Hematopoietic multipotent progenitor cell treated with erythropoietin and hydrocortisone succinate and interleukin-3 and kit ligand, for 6 days (in vitro differentiated cells): ENCODE results near the gene SNAI3.

ENCODE experiments used
- DNase-seq: peaks from one replicate; pipeline ENCODE4 v3.0.0-alpha.2; 2015

SNAI3 gene

DNA sequence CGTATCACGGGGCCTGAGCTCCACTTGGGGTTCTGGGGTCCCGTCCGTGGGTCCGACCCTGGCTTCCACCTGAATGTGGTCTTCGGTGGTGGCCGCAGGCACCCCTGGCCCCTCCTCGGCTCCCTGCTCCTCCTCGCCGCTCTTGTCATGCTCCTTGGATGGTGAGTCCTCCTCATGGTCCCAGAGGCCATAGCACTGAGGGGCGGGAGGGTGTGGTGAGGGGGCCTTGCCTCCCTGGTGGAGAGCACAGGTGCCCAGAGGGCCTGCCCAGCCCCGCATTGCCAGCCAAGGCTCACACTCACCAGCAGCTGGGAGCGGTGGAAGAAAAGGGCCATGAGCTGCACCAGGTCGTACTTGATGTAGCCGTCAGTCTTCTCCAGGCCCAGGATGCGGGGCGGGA lies 34.9 kb upstream of the SNAI3 start:
- DNase-seq: no peak

DNA sequence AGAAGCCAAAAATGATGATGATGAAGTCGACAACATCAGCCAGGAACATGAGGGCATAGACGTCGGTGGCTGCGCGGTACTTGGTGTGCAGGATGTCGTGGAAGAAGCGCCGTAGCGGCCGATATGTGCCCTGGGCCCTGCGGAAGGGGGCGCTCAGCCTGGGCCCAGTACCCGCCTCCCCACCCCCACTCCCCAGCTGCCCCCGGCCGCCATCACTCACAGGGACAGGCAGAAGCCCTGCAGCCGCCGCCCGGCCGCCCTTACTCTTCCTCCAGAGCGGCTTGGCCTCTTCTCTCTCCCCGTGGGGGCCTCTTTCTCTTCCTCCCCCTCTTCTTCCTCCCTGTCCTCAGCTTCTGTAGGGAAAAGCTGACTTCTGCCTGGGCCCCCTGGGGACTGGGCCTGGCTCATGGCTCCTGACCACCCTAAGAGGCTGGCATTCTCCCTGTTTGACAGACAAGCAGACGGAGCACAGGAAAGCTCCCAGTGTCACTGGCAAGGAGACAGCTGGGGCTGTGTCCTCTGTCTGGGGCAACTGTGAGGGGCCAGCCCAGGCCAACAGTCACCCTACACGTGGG lies 34.2 kb upstream of the SNAI3 start:
- DNase-seq: no peak

DNA sequence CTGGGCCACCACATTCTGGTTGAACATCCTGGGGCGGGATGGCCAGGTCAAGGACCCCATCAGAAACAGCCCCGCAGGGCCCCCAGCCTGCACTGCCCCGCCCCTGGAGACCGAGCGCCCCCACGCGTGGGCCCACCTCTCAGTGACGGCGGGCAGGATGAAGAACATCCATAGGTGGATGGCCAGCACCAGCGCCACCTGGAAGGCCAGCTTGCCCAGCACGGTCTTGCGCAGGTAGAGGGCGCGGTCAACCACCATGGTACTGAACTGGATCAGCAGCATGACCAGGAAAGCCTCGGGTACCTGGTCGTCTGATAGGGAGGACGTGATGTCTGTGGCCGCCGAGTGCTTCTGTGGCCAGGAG lies 33.6 kb upstream of the SNAI3 start:
- no peak for DNase-seq

DNA sequence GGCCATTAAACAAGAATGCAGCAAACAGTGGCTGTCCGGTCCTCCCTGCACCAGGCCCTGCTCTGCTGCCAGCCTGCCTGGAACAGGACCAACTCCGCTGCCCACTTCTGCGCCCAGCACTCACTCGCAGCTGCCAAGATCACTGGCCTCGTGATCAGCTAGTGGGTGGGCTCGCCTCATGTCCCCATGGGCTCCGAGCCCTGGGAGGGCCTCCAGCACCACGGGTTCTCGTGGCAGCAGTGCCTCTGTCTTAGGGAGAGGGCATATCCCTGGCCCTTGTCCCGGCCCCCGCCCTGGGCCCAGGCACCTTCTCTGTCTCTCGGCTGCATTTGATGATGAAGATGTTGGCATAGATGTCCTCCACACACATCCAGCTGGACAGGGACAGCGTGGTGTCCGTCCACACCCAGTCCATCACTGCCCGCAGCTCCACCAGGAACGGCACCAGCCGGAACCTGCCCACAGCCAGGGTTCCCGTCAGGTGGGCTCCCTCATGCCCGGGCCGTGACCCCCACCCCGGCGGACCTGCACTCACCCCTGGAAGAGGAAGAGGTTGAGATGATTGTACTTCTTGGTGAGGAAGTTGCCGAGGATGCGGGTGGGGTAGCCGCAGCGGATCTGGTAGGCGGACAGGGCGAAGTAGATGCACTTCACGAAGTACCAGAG lies 33.1 kb upstream of the SNAI3 start:
- DNase-seq: no peak

DNA sequence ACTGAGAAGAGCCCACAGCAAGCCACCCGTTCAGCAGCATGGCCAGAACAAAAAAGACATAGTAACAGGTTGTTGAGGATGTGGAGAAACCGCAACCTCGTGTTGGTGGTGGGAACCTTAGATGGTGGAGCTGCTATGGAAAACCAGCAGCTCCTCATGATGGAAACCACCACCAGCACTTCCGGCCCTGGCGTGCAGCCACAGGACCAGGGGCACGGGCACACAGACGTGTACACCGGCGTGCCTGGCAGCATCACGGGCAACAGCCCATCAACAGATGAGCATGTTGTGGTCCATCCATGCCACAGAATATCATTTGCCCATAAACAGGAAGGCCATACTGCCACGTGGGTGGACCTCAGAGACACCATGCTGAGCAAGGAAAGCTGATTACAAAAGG lies 31.9 kb upstream of the SNAI3 start:
- no peak for DNase-seq

DNA sequence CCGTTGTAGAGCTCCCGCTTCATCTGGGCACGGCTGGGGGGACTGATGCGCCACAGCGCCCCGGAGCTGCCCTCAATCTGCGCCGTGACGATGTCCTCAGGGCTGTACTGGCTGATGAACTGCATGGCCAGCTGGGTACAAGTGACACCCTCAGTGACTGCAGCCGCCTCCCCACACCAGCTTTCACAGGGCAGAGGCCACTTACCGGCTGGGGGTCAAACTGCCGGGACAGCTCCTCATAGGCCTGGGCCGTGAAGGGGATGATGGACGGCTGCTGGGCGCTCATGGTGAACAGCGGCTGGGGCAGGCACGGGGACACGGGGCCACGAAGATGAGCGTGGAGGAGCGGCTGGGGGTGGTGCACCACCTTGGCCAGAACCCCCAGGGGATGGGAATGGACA lies 30.3 kb upstream of the SNAI3 start:
- DNase-seq: no peak

DNA sequence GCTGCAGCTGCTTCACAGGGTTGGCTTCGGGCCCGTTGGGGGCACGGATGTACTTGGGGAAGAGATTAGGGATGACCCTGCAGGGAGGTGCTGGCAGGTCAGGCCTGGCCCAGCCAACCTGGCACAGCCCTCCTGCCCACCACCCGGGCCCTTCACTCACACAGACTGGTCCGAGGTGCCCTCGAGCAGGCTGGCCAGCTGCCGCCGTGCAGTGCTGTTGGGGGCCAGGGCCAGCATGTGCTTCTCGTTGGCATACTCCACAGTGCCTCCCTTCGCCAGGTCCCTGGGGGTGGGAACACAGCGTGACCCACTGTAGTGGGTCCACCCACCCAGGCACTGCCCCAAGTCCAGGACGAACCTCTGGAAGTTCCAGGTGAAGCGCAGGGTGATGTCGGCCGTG lies 29.9 kb upstream of the SNAI3 start:
- no peak for DNase-seq

DNA sequence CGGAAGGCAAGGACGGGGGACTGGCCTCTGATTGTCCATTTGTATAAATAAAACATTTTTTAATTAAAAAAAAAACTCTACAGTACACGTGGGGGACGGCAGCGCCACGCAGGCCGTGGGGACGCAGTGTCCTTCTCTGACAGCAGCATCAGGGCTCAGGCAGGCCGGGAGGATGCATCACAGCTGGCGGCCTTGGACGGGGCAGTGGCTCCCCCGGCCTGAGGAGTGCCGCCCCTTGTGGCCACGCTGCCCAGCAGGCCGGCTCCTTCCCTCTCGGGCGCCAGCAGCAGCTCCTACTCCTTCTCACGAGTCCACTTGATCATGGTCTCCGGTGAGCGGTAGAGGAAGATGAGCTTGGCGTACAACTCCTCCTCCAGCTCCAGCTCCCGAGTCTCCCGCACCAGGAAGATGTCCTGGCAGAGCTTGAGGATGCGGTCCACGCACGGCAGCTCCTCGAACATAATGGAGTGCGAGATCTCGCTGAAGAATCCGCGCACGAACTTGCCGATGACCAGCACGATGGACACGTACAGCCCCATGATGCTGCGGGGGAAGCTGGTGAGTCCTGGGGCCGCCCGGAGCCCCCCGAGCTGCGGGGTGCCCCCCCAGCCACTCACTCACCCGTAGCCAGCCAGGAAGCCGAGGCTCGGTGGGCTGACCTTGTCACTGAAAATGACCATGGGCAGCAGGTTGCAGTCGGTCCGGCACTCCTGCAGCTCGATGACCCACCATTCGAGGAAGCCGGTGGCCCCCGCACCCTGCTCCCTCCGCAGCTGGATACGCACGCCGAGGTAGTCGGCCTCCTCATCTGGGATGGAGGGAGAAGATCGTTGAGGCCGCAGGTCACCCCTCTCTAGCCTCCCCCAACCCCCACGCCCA lies 29.2 kb upstream of the SNAI3 start:
- no peak for DNase-seq

DNA sequence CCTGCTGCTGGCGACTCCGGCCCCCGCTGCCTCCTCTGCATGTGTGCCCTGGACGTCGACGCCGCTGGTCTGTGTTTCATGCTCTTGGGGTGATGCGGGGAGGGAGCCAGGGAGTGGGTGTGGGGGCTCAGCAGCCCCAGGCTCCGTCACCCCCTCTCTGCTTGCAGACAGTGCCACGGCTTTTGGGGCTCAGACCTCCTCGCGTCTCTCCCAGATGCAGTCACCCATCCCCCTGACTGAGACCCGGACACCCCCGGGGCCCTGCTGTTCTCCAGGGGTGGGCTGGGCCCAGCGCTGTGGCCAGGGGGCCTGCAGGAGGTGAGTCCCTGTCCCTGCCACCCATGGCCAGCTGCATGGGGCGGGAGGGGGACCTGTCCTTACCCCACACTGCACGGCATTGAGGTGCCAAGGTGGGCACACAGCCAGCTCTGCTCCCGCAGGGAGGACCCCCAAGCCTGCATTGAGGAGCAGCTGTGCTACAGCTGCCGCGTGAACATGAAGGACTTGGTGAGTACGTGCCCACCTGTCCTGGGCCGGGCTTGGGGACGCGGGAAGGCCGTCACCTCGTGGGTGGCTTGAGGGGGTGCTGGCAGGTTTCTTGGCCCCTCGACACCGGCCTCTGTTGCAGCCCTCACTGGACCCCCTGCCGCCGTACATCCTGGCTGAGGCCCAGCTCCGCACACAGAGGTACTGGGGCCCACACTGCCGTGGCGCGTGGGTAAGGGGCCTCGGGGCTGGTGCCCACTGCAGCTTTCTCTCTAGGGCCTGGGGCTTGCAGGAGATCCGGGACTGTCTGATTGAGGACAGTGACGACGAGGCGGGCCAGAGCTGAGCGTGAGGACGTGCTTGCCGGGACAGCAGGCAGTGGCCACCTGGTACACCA lies 28.4 kb upstream of the SNAI3 start:
- no peak for DNase-seq

DNA sequence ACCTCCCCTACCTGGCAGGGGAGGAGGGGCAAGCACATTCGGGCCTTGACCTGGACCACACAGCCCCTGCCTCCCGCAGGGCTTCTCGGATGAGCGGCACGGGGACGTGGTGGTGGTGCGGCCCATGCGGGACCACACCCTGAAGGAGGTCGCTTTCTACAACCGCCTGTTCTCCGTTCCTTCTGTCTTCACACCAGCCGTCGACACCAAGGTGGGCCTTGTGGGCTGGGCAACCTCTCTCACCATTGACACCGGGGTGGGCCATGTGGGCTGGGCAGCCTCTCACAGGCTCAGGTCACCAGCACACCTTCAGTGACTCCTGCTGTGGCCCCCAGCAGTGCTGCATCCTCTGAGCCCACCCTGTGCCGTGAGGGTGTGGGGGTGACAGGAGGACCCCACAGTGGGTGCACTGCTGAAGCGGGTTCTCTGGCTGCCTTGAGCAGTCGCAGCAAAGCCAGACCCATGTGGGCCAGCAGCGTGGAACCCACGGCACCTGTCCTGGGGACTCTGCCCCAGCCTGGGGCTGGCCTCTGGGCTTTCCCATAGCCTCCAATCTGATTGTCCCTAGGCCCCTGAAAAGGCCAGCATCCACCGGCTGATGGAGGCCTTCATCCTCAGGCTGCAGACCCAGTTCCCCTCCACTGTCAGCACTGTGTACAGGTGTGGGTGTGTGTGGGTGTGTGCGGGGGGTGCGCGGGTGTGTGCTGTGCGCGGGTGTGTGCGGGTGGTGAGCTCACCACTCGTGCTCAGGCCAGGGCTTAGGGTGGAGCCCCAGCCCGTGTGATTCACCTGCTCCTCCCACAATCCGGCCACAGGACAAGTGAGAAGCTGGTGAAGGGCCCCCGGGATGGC lies 27.5 kb upstream of the SNAI3 start:
- no peak for DNase-seq

DNA sequence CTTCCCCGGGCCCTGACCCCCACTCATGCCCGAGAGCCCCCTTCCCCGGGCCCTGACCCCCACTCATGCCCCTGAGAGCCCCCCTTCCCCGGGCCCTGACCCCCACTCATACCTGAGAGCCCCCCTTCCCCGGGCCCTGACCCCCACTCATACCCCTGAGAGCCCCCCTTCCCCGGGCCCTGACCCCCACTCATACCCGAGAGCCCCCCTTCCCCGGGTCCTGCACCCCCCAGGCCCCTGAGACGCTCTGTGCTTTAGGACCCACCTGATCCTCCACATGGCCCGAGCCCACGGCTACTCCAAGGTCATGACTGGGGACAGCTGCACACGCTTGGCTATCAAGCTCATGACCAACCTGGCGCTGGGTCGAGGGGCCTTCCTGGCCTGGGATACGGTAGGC lies 26.7 kb upstream of the SNAI3 start:
- DNase-seq: no peak

DNA sequence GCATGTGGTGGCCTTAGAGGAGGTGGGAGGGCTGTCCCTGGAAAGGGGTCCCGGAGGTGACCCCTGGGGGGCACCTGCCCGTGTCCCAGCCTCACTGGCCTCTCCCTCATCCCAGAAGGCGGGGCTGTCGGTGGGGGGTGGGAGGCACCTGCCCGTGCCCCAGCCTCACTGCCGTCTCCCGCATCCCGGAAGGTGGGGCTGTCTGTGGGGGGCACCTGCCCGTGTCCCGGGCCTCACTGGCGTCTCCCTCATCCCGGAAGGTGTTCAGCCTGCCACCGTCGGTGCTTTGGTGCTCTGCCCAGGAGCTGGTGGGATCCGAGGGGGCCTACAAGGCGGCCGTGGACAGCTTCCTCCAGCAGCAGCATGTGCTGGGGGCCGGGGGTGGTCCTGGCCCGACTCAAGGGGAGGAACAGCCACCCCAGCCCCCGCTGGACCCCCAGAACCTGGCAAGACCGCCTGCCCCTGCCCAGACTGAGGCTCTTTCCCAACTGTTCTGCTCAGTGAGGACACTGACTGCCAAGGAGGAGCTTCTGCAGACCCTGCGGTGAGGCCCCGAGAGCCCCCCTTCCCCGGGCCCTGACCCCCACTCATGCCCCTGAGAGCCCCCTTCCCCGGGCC lies 26.2 kb upstream of the SNAI3 start:
- no peak for DNase-seq

DNA sequence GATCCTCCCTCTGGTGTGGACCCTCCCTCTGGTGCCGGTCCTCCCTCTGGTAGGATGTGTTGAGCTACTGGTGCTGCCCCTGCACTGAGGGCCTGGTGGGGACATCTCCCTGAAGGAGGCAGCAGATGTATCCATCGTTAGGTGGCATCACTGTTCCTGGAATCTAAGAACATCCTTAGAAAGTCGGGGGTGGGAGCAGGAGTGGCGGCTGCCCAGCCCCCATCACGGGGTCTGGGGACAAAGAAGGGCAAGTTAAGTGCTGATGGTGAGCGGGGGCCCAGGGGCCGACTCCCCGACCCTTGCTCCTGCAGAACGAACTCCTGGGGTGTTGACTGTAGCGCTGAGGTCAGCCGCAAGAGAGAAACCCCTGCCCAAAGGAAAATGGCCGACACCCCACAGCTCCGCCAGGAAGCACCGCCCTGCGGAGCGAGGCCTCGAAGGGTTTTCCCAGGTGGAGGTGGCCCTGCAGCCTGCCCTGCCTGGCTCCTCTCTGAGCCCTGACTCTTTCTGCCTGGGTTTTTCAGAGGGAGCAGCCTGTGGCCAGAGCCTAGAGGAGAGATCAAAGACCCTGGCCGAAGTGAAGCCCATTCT lies 25.5 kb upstream of the SNAI3 start:
- DNase-seq: no peak

DNA sequence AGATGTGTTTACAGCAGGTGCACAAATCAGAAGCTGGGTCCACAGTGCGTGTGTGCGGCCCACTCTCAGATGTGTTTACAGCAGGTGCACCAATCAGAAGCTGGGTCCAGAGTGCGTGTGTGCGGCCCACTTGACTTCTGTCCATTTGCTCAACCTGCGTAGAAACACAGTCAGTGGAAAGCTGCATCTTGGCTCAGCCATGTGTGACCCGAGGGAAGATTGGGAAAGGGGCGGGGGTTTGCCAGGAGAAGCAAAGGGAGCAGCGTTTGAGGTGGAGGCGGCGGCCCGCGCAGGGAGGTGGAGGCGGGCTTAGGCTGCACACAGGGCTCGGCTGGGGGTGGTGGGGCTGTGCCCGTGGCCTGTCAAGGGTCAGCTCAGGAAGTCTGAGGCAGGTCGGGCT lies 24.2 kb upstream of the SNAI3 start:
- no peak for DNase-seq

DNA sequence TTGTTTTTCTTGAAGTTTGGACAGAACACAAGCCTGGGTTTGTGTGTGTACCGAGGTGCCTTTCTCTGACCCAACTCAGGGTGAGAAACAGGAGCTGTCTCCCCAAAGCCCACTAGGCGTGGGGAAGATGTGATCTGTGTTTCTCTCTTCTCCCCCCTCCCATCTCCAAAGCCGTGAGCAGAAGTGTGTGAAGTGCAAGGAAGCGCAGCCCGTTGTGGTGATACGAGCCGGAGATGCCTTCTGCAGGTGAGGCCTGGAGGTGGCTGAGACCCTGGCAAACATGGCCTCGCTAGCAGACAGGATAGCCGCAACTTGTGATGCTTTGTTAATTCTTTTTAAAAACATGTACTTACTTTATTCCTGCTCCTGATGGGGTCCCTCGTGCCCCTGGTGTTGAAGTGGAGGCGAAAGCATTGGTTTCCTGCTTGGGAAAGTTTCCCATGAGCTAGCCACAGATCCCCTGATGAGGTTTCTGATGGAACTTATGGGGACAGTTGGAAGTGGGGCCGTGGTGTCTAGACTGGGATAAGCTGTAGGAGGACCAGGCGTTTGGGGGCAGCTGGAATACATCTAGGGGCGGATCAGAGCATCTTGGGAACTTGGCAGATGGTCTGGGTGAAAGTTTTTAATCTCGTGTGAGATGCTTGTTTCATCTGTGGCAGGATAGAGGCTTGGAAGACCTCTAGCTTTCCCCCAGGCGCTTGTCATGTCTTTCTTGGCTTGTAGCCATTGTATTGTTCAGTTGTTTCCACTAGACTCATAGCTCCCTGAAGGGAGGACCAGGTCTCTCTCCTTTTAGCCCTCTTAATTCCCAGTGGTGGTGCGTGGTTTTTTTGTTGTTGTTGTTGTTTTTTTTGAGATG lies 20.9 kb upstream of the SNAI3 start:
- peak; percentile 51 for DNase-seq

DNA sequence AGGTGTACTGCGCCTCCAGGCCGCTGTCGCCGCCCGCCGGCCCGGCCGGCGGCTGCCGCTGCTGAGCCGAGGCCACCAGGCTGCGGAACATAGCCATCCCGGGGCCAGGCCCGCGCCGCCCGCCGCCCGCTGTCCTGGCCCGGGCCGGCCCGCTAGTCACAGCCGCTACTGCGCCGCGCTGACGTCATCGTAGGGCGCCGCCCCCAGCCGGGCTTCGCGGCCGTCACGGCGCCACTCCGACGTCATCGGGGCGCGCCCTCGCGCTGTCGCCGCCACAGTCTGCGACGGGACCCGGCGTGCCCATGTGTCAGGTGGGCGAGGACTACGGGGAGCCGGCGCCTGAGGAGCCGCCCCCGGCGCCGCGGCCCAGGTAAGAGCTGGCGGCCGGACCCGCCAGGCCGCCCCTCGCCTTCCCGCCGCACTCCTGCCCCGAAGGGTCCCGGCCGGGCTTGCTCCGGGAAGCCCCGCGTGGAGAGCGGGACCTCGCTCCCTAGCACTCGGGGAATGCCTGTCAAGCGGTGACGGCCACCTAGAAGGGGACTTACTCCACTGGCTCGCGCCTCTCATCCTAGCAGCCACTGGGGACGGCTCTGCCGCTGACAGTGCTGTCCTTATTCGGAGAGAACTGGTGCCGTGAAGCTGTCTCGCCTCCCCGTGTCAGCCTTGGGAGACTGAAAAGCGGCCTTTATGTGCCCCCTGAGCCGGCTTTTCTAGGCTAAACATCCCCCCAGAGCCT lies 20.1 kb upstream of the SNAI3 start, which contains the start of the genes CTU2 and RNF166:
Gene CTU2, plus strand, starts transcription at position 275 of the 736 bp plus-strand sequence. Its CDS starts 28 bp downstream, at position 303.
Gene RNF166, minus strand, starts transcription at position 180 of the 736 bp plus-strand sequence. Its CDS starts 83 bp downstream, at position 97.
- peak; percentile 92 for DNase-seq

DNA sequence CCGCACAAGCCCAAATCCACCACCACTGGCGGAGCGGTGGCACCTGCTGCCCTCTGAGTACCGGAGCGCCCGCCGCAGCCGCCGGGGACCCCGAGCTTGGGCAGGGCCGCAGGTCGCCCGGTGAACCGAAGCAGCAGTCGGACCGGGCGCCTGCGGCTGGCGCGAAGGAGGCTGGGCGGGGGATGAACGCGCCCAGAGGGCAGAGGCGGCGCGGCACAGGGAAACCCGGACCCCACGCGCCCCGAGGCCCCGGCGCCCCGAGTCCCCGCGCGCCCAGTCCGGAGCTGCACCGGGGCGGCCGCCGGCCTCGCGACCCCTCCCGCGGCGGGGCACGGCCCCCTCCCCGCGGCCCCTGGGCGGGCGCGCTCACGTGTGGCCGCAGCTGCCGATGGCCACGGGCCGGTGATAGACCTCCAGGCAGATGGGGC lies 19.5 kb upstream of the SNAI3 start:
- peak; percentile 59 for DNase-seq

DNA sequence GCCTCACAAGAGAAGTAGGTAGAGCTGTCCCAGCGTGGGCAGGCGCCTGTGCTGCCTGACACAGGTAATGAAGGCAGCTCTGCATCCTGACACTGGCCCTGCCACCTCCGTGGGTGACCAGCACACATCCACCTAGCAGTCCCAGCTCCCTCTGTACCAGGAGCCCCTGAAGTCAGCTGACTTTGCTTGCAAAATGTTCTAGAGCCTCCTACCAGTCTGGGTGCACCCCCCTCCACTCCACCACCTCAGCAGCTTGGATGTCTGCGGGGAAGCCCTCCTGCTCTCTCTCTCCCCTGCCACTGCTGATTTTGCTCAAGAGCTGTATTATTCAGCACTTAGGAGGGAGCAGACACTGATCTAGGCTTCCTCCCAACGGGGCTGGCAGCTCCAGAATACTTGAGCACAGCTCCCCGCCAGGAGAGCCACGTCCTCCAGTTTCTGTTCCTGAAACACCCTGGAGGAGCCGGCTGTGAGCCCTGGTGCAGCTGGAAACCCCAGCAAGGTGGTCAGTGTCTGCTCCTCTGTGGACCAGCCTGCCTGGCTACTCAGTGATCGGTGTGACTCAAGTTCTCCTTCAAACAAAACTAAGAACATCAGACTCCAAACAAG lies 18.9 kb upstream of the SNAI3 start:
- peak; percentile 58 for DNase-seq
